Psoas muscle (tissue), 8 donors: Measurements from ENCODE around the gene TSPAN16. TPM values are rescaled to one million over a fixed set of nuclear protein-coding genes. Genes with fewer than 3 reads are reported as not detected.
"Not testable (repeated sequence)": the region's sequence is repeated elsewhere in the genome, so short reads cannot be mapped to it uniquely, and the experiment has no call there.

Experiments used
- ATAC-seq, 4 donors: fragments of 200-7000 bp; cut with Tn5 transposase; one replicate each; pipeline ENCODE4 v1.9.1; 2020; ENCODE audit warnings: moderate library complexity in 3 of 4, mild to moderate bottlenecking in 2 of 4
- DNase-seq, 2 donors: peaks; one replicate each; pipeline ENCODE4 v3.0.0-alpha.2; 2020
- H3K27ac ChIP-seq: fragments of 200-600 bp; one replicate; pipeline ENCODE4 v1.8.0; 2022
- H3K27me3 ChIP-seq, 3 donors: fragments of 200-600 bp in 1 of 3; one replicate each; pipeline versions ENCODE4 v1.6.1 to v1.8.0; 2013 to 2022; ENCODE audit warnings: low read length in 2 of 3, mild to moderate bottlenecking in 2 of 3, moderate library complexity in 1 of 3; ENCODE audit not compliant: insufficient read depth in 3 of 3
- H3K36me3 ChIP-seq, 2 donors: fragments of 200-600 bp in 1 of 2; one replicate each; pipeline versions ENCODE4 v1.6.1 to v1.8.0; 2013 to 2022; ENCODE audit warnings: low read depth in 1 of 2, mild to moderate bottlenecking in 1 of 2, moderate library complexity in 1 of 2; ENCODE audit not compliant: insufficient read depth in 1 of 2
- H3K4me1 ChIP-seq: fragments of 200-600 bp; one replicate; pipeline ENCODE4 v1.8.0; 2022
- H3K4me3 ChIP-seq: fragments of 200-600 bp; one replicate; pipeline ENCODE4 v1.8.0; 2022; ENCODE audit warnings: mild to moderate bottlenecking
- H3K9me3 ChIP-seq: fragments of 200-600 bp; one replicate; pipeline ENCODE4 v1.8.0; 2022
- CTCF ChIP-seq: fragments of 200-600 bp; IDR thresholded peaks from one replicate; pipeline ENCODE4 v1.8.0; 2022; ENCODE audit warnings: antibody characterized with exemption
- WGBS, 3 donors: extraction: QIAGEN DNeasy Blood & Tissue Kit; methylation state at CpG; one replicate each; pipeline versions ENCODE4 v1.1.6 to v1.1.7; 2013; 5-methylcytosine and 5-hydroxymethylcytosine counted together
- intact Hi-C, 2 donors: fragments of 100-400 bp; cut with DNase I; formaldehyde crosslinking; loops; one replicate each; pipeline versions ENCODE4 v1.11.0 to v1.14.2; 2022
- polyA plus RNA-seq, 3 donors: library from polyadenylated mRNA; stranded (reverse); fragments of 200-250 nt; gene quantifications; one replicate each; pipeline ENCODE4 v1.2.3, GENCODE V29; 2013
- total RNA-seq, 4 donors: library from RNA; stranded (reverse); fragmentation: NEBNext Ultra II Directional in 2 of 4; extraction: Animal tissue kit (Norgen Biotek cat#: 25700) in 2 of 4; gene quantifications; one replicate each; pipeline versions ENCODE4 v1.2.1 to v1.2.4, GENCODE V29; 2021 to 2023
- donor health status: healthy with polysubstance abuse.
- donor health status: DM: no; HTN: no; CAD: no; lungs with moderate emphysema.
- donor health status: Bipolar disorder and iron deficiency.
- donor health status: healthy.
- donor health status: DM: yes; HTN: yes; CAD: no.
- donor health status: DM: no; HTN: no; CAD: no.
- donor health status: DM: no; HTN: no; CAD: no.
- donor health status: DM: yes; HTN: yes; CAD: no.

TSPAN16 gene
- total and polyA plus RNA-seq, 7 donors: not detected

- DNase-seq: peak; percentile 98 to 99
- intact Hi-C loops: no loop called here
- ATAC-seq: peak; percentile 96 to 97 (median 96)
- Histone ChIP-seq H3K9me3 (no peaks in the 10 kb centered on the region), H3K36me3 (peaks cover 0 to 21% of the 10 kb centered on the region in 2 donors), H3K4me1 (peaks cover 14% of the 10 kb centered on the region), H3K27me3 (no peaks in the 10 kb centered on the region), H3K4me3 (peak within 1 kb of the TSS; percentile 87), H3K27ac (peak within 1 kb of the TSS; percentile 76)
- WGBS, 3 donors: 0% methylated on average over 50 of the region's 50 CpGs
- TF ChIP-seq CTCF: no peak
Observed at GRCh38 chr19:11346104-11346940, 50.4 kb downstream of the TSPAN16 start, which contains the start of the genes CCDC159 and TMEM205. Gene CCDC159, plus strand, starts transcription at chr19:11346519. Its CDS starts 88 bp downstream, at chr19:11346607. Gene TMEM205, minus strand, starts transcription at chr19:11346268. Its CDS starts 649 bp downstream, at chr19:11345619.

GRCh38 chr19:11347546-11348039, 51.6 kb downstream of the TSPAN16 start:
- no peaks in the 10 kb centered on the region for H3K9me3 ChIP-seq
- H3K27me3 ChIP-seq: no peaks in the 10 kb centered on the region
- intact Hi-C loops: no loop called here
- no peak for DNase-seq
- H3K4me1 ChIP-seq: peaks cover 14% of the 10 kb centered on the region
- 65 to 79% (median 71%) methylated on average over 7 of the region's 7 CpGs for WGBS, 3 donors
- peak overlapping the region; percentile 76 for H3K27ac ChIP-seq
- ATAC-seq: no peak
- no peak overlapping the region for H3K4me3 ChIP-seq
- TF ChIP-seq CTCF: no peak
- H3K36me3 ChIP-seq: peaks cover 0 to 8% of the 10 kb centered on the region in 2 donors

- intact Hi-C loops: no loop called here
- no peak for TF ChIP-seq CTCF
- H3K9me3 ChIP-seq: no peaks in the 10 kb centered on the region
- WGBS, 3 donors: 89 to 90% (median 90%) methylated on average over 4 of the region's 4 CpGs
- DNase-seq (no peak), ATAC-seq (no peak)
- no peak overlapping the region for H3K27ac ChIP-seq
- no peaks in the 10 kb centered on the region for H3K27me3 ChIP-seq
- H3K4me1 ChIP-seq: peaks cover 12% of the 10 kb centered on the region
- no peak overlapping the region for H3K4me3 ChIP-seq
- H3K36me3 ChIP-seq: no peaks in the 10 kb centered on the region
Observed at GRCh38 chr19:11349171-11349570, 53.2 kb downstream of the TSPAN16 start.

- peaks cover 0 to 13% of the 10 kb centered on the region in 2 donors for H3K36me3 ChIP-seq
- H3K4me3 ChIP-seq, intact Hi-C loops, H3K27me3 ChIP-seq, ATAC-seq, H3K27ac ChIP-seq, DNase-seq, H3K4me1 ChIP-seq, H3K9me3 ChIP-seq: not testable (repeated sequence)
- 97% methylated on average over 4 of the region's 4 CpGs for WGBS, 3 donors
Observed at GRCh38 chr19:11354102-11354501, 58.1 kb downstream of the TSPAN16 start.
